Central memory CD8-positive, alpha-beta T cell (primary cell): ENCODE results near the gene SNCG.
"Not testable (repeated sequence)": the region's sequence is repeated elsewhere in the genome, so short reads cannot be mapped to it uniquely, and the experiment has no call there.

Source experiments
- ATAC-seq: fragments of 150-1000 bp; cut with Tn5 transposase; replicated peaks from 2 replicates; pipeline ENCODE4 v1.10.0; 2022; ENCODE audit warnings: mild to moderate bottlenecking, moderate FRiP score, moderate number of reproducible peaks; ENCODE audit not compliant: poor library complexity, severe bottlenecking; ENCODE audit errors: extremely low read depth
- DNase-seq, 2 donors: peaks; one replicate each; pipeline ENCODE4 v3.0.0; 2021; ENCODE audit warnings: low spot score in 2 of 2
- H3K27ac Mint-ChIP-seq: one replicate; pipeline ENCODE4 v1.8.0; 2022; ENCODE audit warnings: low read depth, mild to moderate bottlenecking, moderate library complexity, mixed read lengths
- H3K27me3 Mint-ChIP-seq: one replicate; pipeline ENCODE4 v1.8.0; 2022; ENCODE audit warnings: mixed read lengths
- H3K36me3 Mint-ChIP-seq: one replicate; pipeline ENCODE4 v1.8.0; 2022; ENCODE audit warnings: mild to moderate bottlenecking, moderate library complexity, mixed read lengths; ENCODE audit not compliant: insufficient read depth
- H3K4me1 Mint-ChIP-seq: one replicate; pipeline ENCODE4 v1.8.0; 2022; ENCODE audit warnings: mixed read lengths
- H3K4me3 Mint-ChIP-seq: one replicate; pipeline ENCODE4 v1.8.0; 2022; ENCODE audit warnings: mild to moderate bottlenecking, moderate library complexity, mixed read lengths
- H3K9me3 Mint-ChIP-seq: one replicate; pipeline ENCODE4 v1.8.0; 2022; ENCODE audit warnings: mixed read lengths

Gene SNCG

DNA sequence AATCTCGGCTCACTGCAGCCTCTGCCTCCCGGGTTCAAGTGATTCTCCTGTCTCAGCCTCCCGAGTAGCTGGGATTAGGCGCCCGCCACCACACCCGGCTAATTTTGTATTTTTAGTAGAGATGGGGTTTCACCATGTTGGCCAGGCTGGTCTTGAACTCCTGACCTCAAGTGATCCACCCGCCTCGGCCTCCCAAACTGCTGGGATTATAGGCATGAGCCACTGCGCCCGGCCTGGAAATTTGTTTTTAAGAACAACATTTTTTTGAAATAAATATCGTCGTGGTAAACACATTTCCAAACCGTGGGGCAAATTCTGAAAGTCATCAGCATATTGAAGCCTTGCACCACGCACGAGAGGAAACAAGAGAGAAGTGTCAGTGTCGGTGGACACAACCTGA lies 18.3 kb upstream of the SNCG start:
- not testable (repeated sequence) for H3K4me1 Mint-ChIP-seq, H3K27me3 Mint-ChIP-seq, H3K9me3 Mint-ChIP-seq, H3K27ac Mint-ChIP-seq, H3K36me3 Mint-ChIP-seq, ATAC-seq, DNase-seq
- H3K4me3 Mint-ChIP-seq, result peak overlapping the region; percentile 61

- no peak overlapping the region for H3K27ac Mint-ChIP-seq
- H3K4me3 Mint-ChIP-seq, result no peak overlapping the region
- no peaks in the 10 kb centered on the region for H3K9me3 Mint-ChIP-seq
- H3K4me1 Mint-ChIP-seq, result no peaks in the 10 kb centered on the region
- H3K36me3 Mint-ChIP-seq, result peaks cover 6% of the 10 kb centered on the region
- DNase-seq, result no peak
- ATAC-seq, result no peak
- no peaks in the 10 kb centered on the region for H3K27me3 Mint-ChIP-seq
Measured at GRCh38 chr10:86940677-86941076, 17.7 kb upstream of the SNCG start.

- DNase-seq (no peak), ATAC-seq (no peak)
- peaks cover 2% of the 10 kb centered on the region for H3K27me3 Mint-ChIP-seq
- no peaks in the 10 kb centered on the region for H3K9me3 Mint-ChIP-seq
- H3K4me3 Mint-ChIP-seq, result no peak overlapping the region
- H3K4me1 Mint-ChIP-seq, result no peaks in the 10 kb centered on the region
- H3K27ac Mint-ChIP-seq, result no peak overlapping the region
- peaks cover 6% of the 10 kb centered on the region for H3K36me3 Mint-ChIP-seq
Measured at GRCh38 chr10:86941426-86941825, 17.0 kb upstream of the SNCG start.

DNA sequence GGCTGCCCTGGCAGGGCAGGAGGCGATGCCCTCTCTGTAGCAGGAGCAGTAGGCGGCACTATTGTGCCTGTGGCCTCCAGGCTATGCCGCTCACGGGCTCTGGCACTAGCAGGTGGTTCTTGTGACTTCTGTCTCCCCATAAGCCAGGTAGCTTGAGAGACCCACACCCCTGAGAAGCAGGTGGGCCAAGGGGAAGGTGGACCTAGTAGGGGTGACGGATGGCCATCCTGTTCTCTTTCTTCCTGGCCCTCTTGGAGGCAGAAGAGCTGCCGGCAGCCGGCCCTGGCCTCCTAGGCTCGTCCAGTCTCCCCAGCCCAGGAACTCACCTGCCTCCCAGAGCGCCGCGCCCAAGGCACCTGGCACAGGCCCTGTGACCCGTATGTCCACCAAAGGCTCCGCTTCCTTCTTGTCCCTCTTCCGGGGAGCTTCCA lies 16.4 kb upstream of the SNCG start:
- H3K4me1 Mint-ChIP-seq, result no peaks in the 10 kb centered on the region
- H3K9me3 Mint-ChIP-seq, result no peaks in the 10 kb centered on the region
- no peak overlapping the region for H3K27ac Mint-ChIP-seq
- DNase-seq (no peak), ATAC-seq (no peak)
- H3K27me3 Mint-ChIP-seq, result peaks cover 8% of the 10 kb centered on the region
- H3K4me3 Mint-ChIP-seq, result no peak overlapping the region
- peaks cover 6% of the 10 kb centered on the region for H3K36me3 Mint-ChIP-seq

DNA sequence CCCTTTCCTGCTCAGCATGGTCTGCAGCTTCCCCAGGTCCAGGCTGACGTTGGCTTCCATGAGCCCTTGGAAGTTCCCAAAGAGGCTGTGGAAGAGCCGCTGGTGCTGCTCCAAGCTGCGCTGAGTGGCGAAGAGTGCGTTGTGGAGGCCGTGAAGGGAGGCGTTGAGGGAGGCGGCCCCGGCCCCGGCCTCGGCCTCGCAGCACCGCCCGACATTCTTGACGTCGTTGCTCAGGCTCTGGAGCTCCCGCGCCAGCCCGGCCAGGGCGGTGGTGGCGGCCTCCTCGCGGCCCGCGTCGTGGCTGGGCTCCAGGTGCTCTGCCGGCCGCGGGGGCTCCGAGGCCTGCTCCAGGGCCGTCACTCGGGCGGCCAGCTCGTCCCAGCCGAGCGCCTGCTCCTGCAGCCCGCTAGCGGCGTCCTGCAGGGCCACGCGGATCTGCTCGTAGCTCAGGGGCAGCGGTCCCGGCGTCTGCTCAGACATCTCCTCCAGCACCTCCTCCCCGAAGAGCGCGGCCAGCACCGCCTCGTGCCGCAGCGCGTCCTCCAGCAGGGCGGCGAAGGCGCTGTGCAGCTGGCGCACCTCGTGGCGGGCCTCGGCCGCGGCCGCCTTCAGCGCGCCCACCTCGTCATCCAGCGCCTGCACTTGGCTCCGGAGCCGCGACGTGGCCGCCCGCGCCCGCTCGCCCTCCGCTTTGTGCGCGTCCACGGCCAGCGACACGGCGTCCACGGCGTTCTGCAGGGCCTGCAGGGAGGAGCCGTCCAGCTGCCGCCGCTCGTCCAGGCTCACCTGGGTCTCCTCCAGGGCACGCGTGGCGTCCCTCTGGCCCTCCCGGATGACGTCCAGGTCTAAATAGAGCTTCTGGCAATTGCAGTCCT lies 15.7 kb upstream of the SNCG start:
- ATAC-seq (no peak), DNase-seq (no peak)
- Mint-ChIP-seq H3K36me3 (peaks cover 6% of the 10 kb centered on the region), H3K27ac (no peak overlapping the region), H3K27me3 (peaks cover 10% of the 10 kb centered on the region), H3K9me3 (no peaks in the 10 kb centered on the region), H3K4me3 (no peak overlapping the region), H3K4me1 (no peaks in the 10 kb centered on the region)

GRCh38 chr10:86943316-86944030 lies 14.9 kb upstream of the SNCG start:
- ATAC-seq (no peak), DNase-seq (no peak)
- no peaks in the 10 kb centered on the region for H3K4me1 Mint-ChIP-seq
- no peaks in the 10 kb centered on the region for H3K9me3 Mint-ChIP-seq
- no peak overlapping the region for H3K4me3 Mint-ChIP-seq
- peaks cover 6% of the 10 kb centered on the region for H3K36me3 Mint-ChIP-seq
- H3K27ac Mint-ChIP-seq, result no peak overlapping the region
- peaks cover 10% of the 10 kb centered on the region for H3K27me3 Mint-ChIP-seq

- Mint-ChIP-seq H3K9me3 (no peaks in the 10 kb centered on the region), H3K36me3 (peaks cover 6% of the 10 kb centered on the region), H3K4me1 (no peaks in the 10 kb centered on the region), H3K27ac (no peak overlapping the region), H3K27me3 (peaks cover 10% of the 10 kb centered on the region), H3K4me3 (no peak overlapping the region)
- DNase-seq, result no peak
- no peak for ATAC-seq
Measured at GRCh38 chr10:86944031-86944419, 14.4 kb upstream of the SNCG start.

DNA sequence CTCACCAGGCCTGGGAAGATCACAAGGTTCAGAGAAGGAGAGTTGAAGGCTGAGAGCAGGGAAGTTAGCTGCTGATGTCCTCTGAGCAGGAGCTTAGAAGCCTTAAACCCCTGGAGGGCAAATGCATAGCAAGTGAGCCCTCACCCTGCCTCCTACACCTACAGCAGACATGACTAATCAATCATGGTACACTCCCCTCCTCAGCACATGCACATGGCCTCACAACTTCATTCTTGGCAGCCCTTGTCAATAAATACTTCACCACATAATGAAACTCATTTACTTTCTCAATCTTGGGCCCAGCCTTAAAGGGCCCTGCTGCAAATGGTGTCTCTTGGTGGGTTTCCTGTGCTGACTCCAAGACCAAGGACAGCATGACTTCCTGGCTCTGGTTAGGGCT lies 13.9 kb upstream of the SNCG start:
- no peaks in the 10 kb centered on the region for H3K9me3 Mint-ChIP-seq
- H3K27me3 Mint-ChIP-seq, result peaks cover 10% of the 10 kb centered on the region
- DNase-seq (no peak), ATAC-seq (no peak)
- no peak overlapping the region for H3K4me3 Mint-ChIP-seq
- H3K27ac Mint-ChIP-seq, result no peak overlapping the region
- peaks cover 4% of the 10 kb centered on the region for H3K36me3 Mint-ChIP-seq
- no peaks in the 10 kb centered on the region for H3K4me1 Mint-ChIP-seq

- ATAC-seq (no peak), DNase-seq (no peak)
- H3K4me3 Mint-ChIP-seq, result no peak overlapping the region
- H3K27me3 Mint-ChIP-seq, result peaks cover 10% of the 10 kb centered on the region
- no peaks in the 10 kb centered on the region for H3K36me3 Mint-ChIP-seq
- H3K27ac Mint-ChIP-seq, result no peak overlapping the region
- no peaks in the 10 kb centered on the region for H3K4me1 Mint-ChIP-seq
- no peaks in the 10 kb centered on the region for H3K9me3 Mint-ChIP-seq
Measured at GRCh38 chr10:86944907-86945306, 13.5 kb upstream of the SNCG start.

GRCh38 chr10:86945361-86946212 lies 12.8 kb upstream of the SNCG start:
- no peak overlapping the region for H3K4me3 Mint-ChIP-seq
- peaks cover 10% of the 10 kb centered on the region for H3K27me3 Mint-ChIP-seq
- DNase-seq (no peak), ATAC-seq (no peak)
- no peak overlapping the region for H3K27ac Mint-ChIP-seq
- peaks cover 1% of the 10 kb centered on the region for H3K36me3 Mint-ChIP-seq
- no peaks in the 10 kb centered on the region for H3K9me3 Mint-ChIP-seq
- H3K4me1 Mint-ChIP-seq, result peaks cover 6% of the 10 kb centered on the region

GRCh38 chr10:86946213-86947155 lies 11.9 kb upstream of the SNCG start:
- H3K27ac Mint-ChIP-seq, result no peak overlapping the region

GRCh38 chr10:86947806-86948205 lies 10.6 kb upstream of the SNCG start:
- H3K27ac Mint-ChIP-seq, result peak overlapping the region; percentile 18
- not testable (repeated sequence) for H3K36me3 Mint-ChIP-seq, H3K4me3 Mint-ChIP-seq, H3K27me3 Mint-ChIP-seq, DNase-seq, H3K9me3 Mint-ChIP-seq, H3K4me1 Mint-ChIP-seq, ATAC-seq

More at GRCh38 chr10:86946213-86947155, 11.9 kb upstream of the SNCG start:
- Mint-ChIP-seq H3K36me3 (peaks cover 1% of the 10 kb centered on the region), H3K4me1 (peaks cover 8% of the 10 kb centered on the region), H3K4me3 (no peak overlapping the region), H3K27me3 (peaks cover 10% of the 10 kb centered on the region), H3K9me3 (no peaks in the 10 kb centered on the region)
- DNase-seq (no peak), ATAC-seq (no peak)
